Fibroblast of lung (primary cell): ENCODE results near the gene FUT4. TPM values are rescaled to one million over a fixed set of nuclear protein-coding genes. Genes with fewer than 3 reads are reported as not detected.

Source experiments
- DNase-seq, 2 donors: peaks; one replicate each; pipeline versions ENCODE4 v3.0.0 to v3.0.0-alpha.2; 2010; ENCODE audit warnings: low read depth in 2 of 2
- H2AFZ ChIP-seq: 2 replicates; pipeline ENCODE4 v1.5.1; 2012; ENCODE audit warnings: low read length, control low read depth, inconsistent platforms
- H3K27ac ChIP-seq: 2 replicates; pipeline ENCODE4 v1.5.1; 2011; ENCODE audit warnings: low read length, control low read depth; ENCODE audit not compliant: insufficient read depth
- H3K27me3 ChIP-seq: 2 replicates; pipeline ENCODE4 v1.5.1; 2011; ENCODE audit warnings: mild to moderate bottlenecking, low read length; ENCODE audit not compliant: control insufficient read depth, insufficient read depth
- H3K36me3 ChIP-seq: 2 replicates; pipeline ENCODE4 v1.5.1; 2011; ENCODE audit warnings: low read length; ENCODE audit not compliant: control insufficient read depth, insufficient read depth
- H3K4me1 ChIP-seq: 2 replicates; pipeline ENCODE4 v1.5.1; 2011; ENCODE audit warnings: low read length; ENCODE audit not compliant: control insufficient read depth, insufficient read depth; ENCODE audit errors: extremely low read depth
- H3K4me2 ChIP-seq: 2 replicates; pipeline ENCODE4 v1.5.1; 2011; ENCODE audit warnings: low read length, control low read depth; ENCODE audit not compliant: insufficient read depth; ENCODE audit errors: extremely low read depth
- H3K4me3 ChIP-seq, 4 experiments: fragments of 200-600 bp in 1 of 4; sonication (generic) in 1 of 4; replicated peaks in 1 of 4; 2 replicates each; pipeline ENCODE4 v1.5.1; 2011 to 2016; ENCODE audit warnings: low read length in 4 of 4, low read depth in 3 of 4, mild to moderate bottlenecking in 3 of 4, control low read depth in 2 of 4, inconsistent platforms in 1 of 4, mixed read lengths in 1 of 4; ENCODE audit not compliant: insufficient read depth in 1 of 4; ENCODE audit errors: control extremely low read depth in 1 of 4
- H3K79me2 ChIP-seq: 2 replicates; pipeline ENCODE4 v1.5.1; 2012; ENCODE audit warnings: mild to moderate bottlenecking, low read length, inconsistent platforms; ENCODE audit not compliant: control insufficient read depth, insufficient read depth
- H3K9ac ChIP-seq: 2 replicates; pipeline ENCODE4 v1.5.1; 2011; ENCODE audit warnings: mild to moderate bottlenecking, low read length, control low read depth; ENCODE audit not compliant: insufficient read depth
- H3K9me3 ChIP-seq: 2 replicates; pipeline ENCODE4 v1.5.1; 2012; ENCODE audit warnings: low read depth, low read length; ENCODE audit not compliant: control insufficient read depth, insufficient read depth
- H4K20me1 ChIP-seq: 2 replicates; pipeline ENCODE4 v1.5.1; 2011; ENCODE audit warnings: low read length; ENCODE audit not compliant: control insufficient read depth, insufficient read depth; ENCODE audit errors: extremely low read depth
- CTCF ChIP-seq, 2 donors: IDR thresholded peaks in 1 of 2; conservative IDR thresholded peaks in 1 of 2; 1 replicate in 1 of 2; 2 replicates in 1 of 2; pipeline ENCODE4 v1.5.1; 2011 to 2012; ENCODE audit warnings: low read length in 2 of 2, control low read depth in 1 of 2, inconsistent platforms in 1 of 2, low read depth in 1 of 2, mild to moderate bottlenecking in 1 of 2
- EZH2 ChIP-seq: IDR thresholded peaks from 2 replicates; pipeline ENCODE4 v1.5.1; 2012; ENCODE audit warnings: low read length, control low read depth, mild to moderate bottlenecking; ENCODE audit errors: missing control alignments
- polyA plus RNA-seq, 2 donors: library from polyadenylated mRNA; depleted of rRNA in 1 of 2; stranded (reverse) in 1 of 2; unstranded in 1 of 2; fragments of >200 nt; gene quantifications; 2 replicates each; pipeline ENCODE4 v1.2.1, GENCODE V29; 2011 to 2012; ENCODE audit warnings: missing spikeins in 1 of 2
- total RNA-seq: library from RNA; depleted of rRNA; stranded (reverse); fragments of >200 nt; gene quantifications from 2 replicates; pipeline ENCODE4 v1.2.1, GENCODE V29; 2014

The FUT4 gene
- total and polyA plus RNA-seq, 2 donors (not counting 1 experiment from before 2014, with no cell fraction given): 2.7 to 5.1 TPM

GRCh38 chr11:94558932-94559331, 15.2 kb downstream of the FUT4 start:
- H3K27ac ChIP-seq: no peak overlapping the region
- H3K4me1 ChIP-seq: no peaks in the 10 kb centered on the region
- H3K79me2 ChIP-seq: no peaks in the 10 kb centered on the region
- no peaks in the 10 kb centered on the region for H3K27me3 ChIP-seq
- no peak overlapping the region for H2AFZ ChIP-seq
- no peak overlapping the region for H3K9ac ChIP-seq
- no peaks in the 10 kb centered on the region for H4K20me1 ChIP-seq
- no peak overlapping the region for H3K4me2 ChIP-seq
- DNase-seq: no peak
- TF ChIP-seq CTCF (conservative IDR thresholded peaks at IDR 0.05 in 1 of 2, IDR thresholded peaks at IDR 0.05 in 1 of 2; ENCODE audit: low read depth in 1 of 2, low read length in 2 of 2): no peak
- TF ChIP-seq EZH2: no peak
- no peaks in the 10 kb centered on the region for H3K36me3 ChIP-seq
- H3K9me3 ChIP-seq: no peaks in the 10 kb centered on the region
- H3K4me3 ChIP-seq: no peak overlapping the region

- no peaks in the 10 kb centered on the region for H4K20me1 ChIP-seq
- H3K27me3 ChIP-seq: no peaks in the 10 kb centered on the region
- no peak overlapping the region for H3K27ac ChIP-seq
- no peaks in the 10 kb centered on the region for H3K36me3 ChIP-seq
- H3K4me1 ChIP-seq: no peaks in the 10 kb centered on the region
- TF ChIP-seq CTCF (conservative IDR thresholded peaks at IDR 0.05 in 1 of 2, IDR thresholded peaks at IDR 0.05 in 1 of 2; ENCODE audit: low read depth in 1 of 2, low read length in 2 of 2) (no peak), EZH2 (no peak)
- H3K79me2 ChIP-seq: no peaks in the 10 kb centered on the region
- H3K9ac ChIP-seq: no peak overlapping the region
- no peak for DNase-seq
- H2AFZ ChIP-seq: no peak overlapping the region
- H3K4me2 ChIP-seq: no peak overlapping the region
- H3K4me3 ChIP-seq: no peak overlapping the region
- H3K9me3 ChIP-seq: no peaks in the 10 kb centered on the region
Measured at GRCh38 chr11:94559361-94559760, 15.6 kb downstream of the FUT4 start.

GRCh38 chr11:94560834-94561233, 17.1 kb downstream of the FUT4 start:
- Histone ChIP-seq H3K9ac (no peak overlapping the region), H2AFZ (no peak overlapping the region), H3K79me2 (no peaks in the 10 kb centered on the region), H3K9me3 (no peaks in the 10 kb centered on the region), H3K27ac (no peak overlapping the region), H3K27me3 (no peaks in the 10 kb centered on the region), H3K4me2 (no peak overlapping the region), H3K4me3 (no peak overlapping the region), H4K20me1 (no peaks in the 10 kb centered on the region), H3K36me3 (no peaks in the 10 kb centered on the region), H3K4me1 (no peaks in the 10 kb centered on the region)
- no peak for TF ChIP-seq EZH2
- TF ChIP-seq CTCF (conservative IDR thresholded peaks at IDR 0.05 in 1 of 2, IDR thresholded peaks at IDR 0.05 in 1 of 2; ENCODE audit: low read depth in 1 of 2, low read length in 2 of 2): no peak
- DNase-seq: no peak
